Activated B cell treated with CpG ODN at 0.5 μM for 24 hours (primary cell): Measurements from ENCODE around the gene SNX30. TPM values are rescaled to one million over a fixed set of nuclear protein-coding genes. Genes with fewer than 3 reads are reported as not detected.

ENCODE experiments used
- ATAC-seq: fragments of 200-7000 bp; cut with Tn5 transposase; one replicate; pipeline ENCODE4 v1.10.0; 2021; ENCODE audit warnings: low read depth, mild to moderate bottlenecking, moderate library complexity
- CTCF ChIA-PET: fragments of 350-600 bp; sonication (Branson Sonifier 250); formaldehyde crosslinking; loops from one replicate; lab custom pipeline; 2021; ENCODE audit warnings: antibody characterized with exemption; lab: Charles Lee
- POLR2A ChIA-PET: fragments of 350-600 bp; sonication (Branson Sonifier 250); formaldehyde crosslinking; loops from one replicate; lab custom pipeline; 2021; ENCODE audit warnings: antibody characterized with exemption; lab: Charles Lee
- DNase-seq: peaks from one replicate; pipeline ENCODE4 v3.0.0; 2022
- H3K27ac Mint-ChIP-seq: one replicate; pipeline ENCODE4 v1.8.0; 2020; ENCODE audit warnings: mixed read lengths
- H3K27me3 Mint-ChIP-seq: one replicate; pipeline ENCODE4 v1.8.0; 2021; ENCODE audit warnings: mixed read lengths
- H3K36me3 Mint-ChIP-seq: one replicate; pipeline ENCODE4 v1.8.0; 2021; ENCODE audit warnings: low read depth, mixed read lengths
- H3K4me1 Mint-ChIP-seq: one replicate; pipeline ENCODE4 v1.8.0; 2021; ENCODE audit warnings: mixed read lengths
- H3K4me3 Mint-ChIP-seq: one replicate; pipeline ENCODE4 v1.8.0; 2020; ENCODE audit warnings: mild to moderate bottlenecking, mixed read lengths
- H3K9me3 Mint-ChIP-seq: one replicate; pipeline ENCODE4 v1.8.0; 2020; ENCODE audit warnings: mixed read lengths
- CTCF ChIP-seq: fragments of 200-600 bp; IDR thresholded peaks from one replicate; pipeline ENCODE4 v1.8.0; 2022; ENCODE audit warnings: antibody characterized with exemption, mild to moderate bottlenecking
- intact Hi-C: fragments of 100-400 bp; cut with micrococcal nuclease; formaldehyde crosslinking; loops from one replicate; pipeline ENCODE4 v1.15.1; 2024
- total RNA-seq: library from RNA; stranded (reverse); gene quantifications from 2 replicates; pipeline ENCODE4 v1.2.3, GENCODE V29; 2022

SNX30 gene
- total RNA-seq, 1 donor from 2014 or later: 6.5 TPM

- no peak overlapping the region for H3K27ac Mint-ChIP-seq
- CTCF ChIA-PET: no interaction called here
Measured at GRCh38 chr9:112917047-112917986, 166.8 kb downstream of the SNX30 start.

GRCh38 chr9:112917987-112918362, 167.4 kb downstream of the SNX30 start:
- no peaks in the 10 kb centered on the region for H3K36me3 Mint-ChIP-seq
- ChIA-PET CTCF (no interaction called here), POLR2A (no interaction called here)
- TF ChIP-seq CTCF: no peak
- intact Hi-C loops: no loop called here
- no peaks in the 10 kb centered on the region for H3K4me1 Mint-ChIP-seq
- no peak overlapping the region for H3K27ac Mint-ChIP-seq
- DNase-seq: no peak
- no peaks in the 10 kb centered on the region for H3K9me3 Mint-ChIP-seq
- peaks cover 18% of the 10 kb centered on the region for H3K27me3 Mint-ChIP-seq
- ATAC-seq: no peak
- H3K4me3 Mint-ChIP-seq: no peak overlapping the region

More at GRCh38 chr9:112917047-112917986, 166.8 kb downstream of the SNX30 start:
- no peak for TF ChIP-seq CTCF
- intact Hi-C loops: no loop called here
- peaks cover 18% of the 10 kb centered on the region for H3K27me3 Mint-ChIP-seq
- H3K4me3 Mint-ChIP-seq: no peak overlapping the region
- DNase-seq (no peak), ATAC-seq (no peak)
- H3K36me3 Mint-ChIP-seq: no peaks in the 10 kb centered on the region
- H3K4me1 Mint-ChIP-seq: no peaks in the 10 kb centered on the region
- POLR2A ChIA-PET: no interaction called here
- H3K9me3 Mint-ChIP-seq: no peaks in the 10 kb centered on the region

- no peak overlapping the region for H3K4me3 Mint-ChIP-seq
- no peak for DNase-seq
- H3K36me3 Mint-ChIP-seq: no peaks in the 10 kb centered on the region
- no peak overlapping the region for H3K27ac Mint-ChIP-seq
- no peak for TF ChIP-seq CTCF
- no peaks in the 10 kb centered on the region for H3K9me3 Mint-ChIP-seq
- H3K27me3 Mint-ChIP-seq: peaks cover 19% of the 10 kb centered on the region
- ChIA-PET POLR2A (no interaction called here), CTCF (no interaction called here)
- no peak for ATAC-seq
- intact Hi-C loops: no loop called here
- H3K4me1 Mint-ChIP-seq: peaks cover 2% of the 10 kb centered on the region
Measured at GRCh38 chr9:112921549-112921948, 171.0 kb downstream of the SNX30 start.

Other genes with a start within 250 kb of the SNX30 start
- gene INIP, start 32.6 kb upstream of the SNX30 start, total RNA-seq: 31.1 and 32.1 TPM in 2 replicates
- not detected in 2 replicates for gene SLC46A2, start 140.1 kb downstream of the SNX30 start, total RNA-seq